Measurements from ENCODE around the gene ESYT2. TPM values are rescaled to one million over a fixed set of nuclear protein-coding genes. Genes with fewer than 3 reads are reported as not detected.

Gene ESYT2
- polyA plus RNA-seq, 1 donor (not counting 4 experiments of a cell fraction or from before 2014, with no cell fraction given), result 45.9 TPM

GRCh38 chr7:158731761-158732160 is 97.5 kb downstream of the ESYT2 start:
- FAIRE-seq, result no peak

GRCh38 chr7:158730383-158731346 is 98.6 kb downstream of the ESYT2 start:
- DNase-seq (ENCODE audit: low read depth, low spot score) (no peak), FAIRE-seq (no peak)
- no peaks in the 10 kb centered on the region for H3K9me3 ChIP-seq (ENCODE audit: control insufficient read depth, low read depth, low read length)
- peaks cover 14 to 19% of the 10 kb centered on the region in 2 experiments for H3K36me3 ChIP-seq (ENCODE audit: control insufficient read depth in 2 of 2, extremely low read depth in 1 of 2, insufficient read depth in 2 of 2, low read length in 2 of 2)
- no peaks in the 10 kb centered on the region for H3K27me3 ChIP-seq (ENCODE audit: control insufficient read depth, extremely low read depth, insufficient read depth, low read length)
- no peak overlapping the region for H3K4me3 ChIP-seq (ENCODE audit: control insufficient read depth in 2 of 3, extremely low read depth in 1 of 3, insufficient read depth in 2 of 3, low read depth in 1 of 3, low read length in 3 of 3)
- TF ChIP-seq CTCF (optimal IDR thresholded peaks at IDR 0.05 in 1 of 3, IDR thresholded peaks at IDR 0.05 in 1 of 3, conservative IDR thresholded peaks at IDR 0.05 in 1 of 3; ENCODE audit: extremely low read depth in 1 of 3, insufficient read depth in 2 of 3, low read length in 3 of 3) (no peak), EZH2 (IDR thresholded peaks at IDR 0.05; ENCODE audit: low read length) (no peak)
- H2AFZ ChIP-seq (ENCODE audit: control insufficient read depth, low read length), result no peak overlapping the region
- H4K20me1 ChIP-seq (ENCODE audit: control insufficient read depth, extremely low read depth, insufficient read depth, low read length), result no peaks in the 10 kb centered on the region
- no peak overlapping the region for H3K9ac ChIP-seq (ENCODE audit: control insufficient read depth, extremely low read depth, insufficient read depth, low read length)
- no peak overlapping the region for H3K27ac ChIP-seq (ENCODE audit: control insufficient read depth, insufficient read depth, low read length)
- H3K9me1 ChIP-seq (ENCODE audit: control insufficient read depth, extremely low read depth, insufficient read depth, low read length), result no peaks in the 10 kb centered on the region
- H3K4me1 ChIP-seq (ENCODE audit: control insufficient read depth, extremely low read depth, insufficient read depth, low read length), result no peaks in the 10 kb centered on the region
- no peaks in the 10 kb centered on the region for H3K79me2 ChIP-seq (ENCODE audit: control insufficient read depth, insufficient read depth, low read length)
- no peak overlapping the region for H3K4me2 ChIP-seq (ENCODE audit: control insufficient read depth, extremely low read depth, insufficient read depth, low read depth, low read length)
- dilution Hi-C loops (cut with MboI; ENCODE audit: extremely low pct_ligation_motif_present, low sequenced_read_pairs), result no loop called here

More at GRCh38 chr7:158731761-158732160, 97.5 kb downstream of the ESYT2 start:
- Histone ChIP-seq H4K20me1 (ENCODE audit: control insufficient read depth, extremely low read depth, insufficient read depth, low read length) (no peaks in the 10 kb centered on the region), H3K4me3 (ENCODE audit: control insufficient read depth in 2 of 3, extremely low read depth in 1 of 3, insufficient read depth in 2 of 3, low read depth in 1 of 3, low read length in 3 of 3) (no peak overlapping the region), H3K9me3 (ENCODE audit: control insufficient read depth, low read depth, low read length) (no peaks in the 10 kb centered on the region), H2AFZ (ENCODE audit: control insufficient read depth, low read length) (no peak overlapping the region), H3K4me1 (ENCODE audit: control insufficient read depth, extremely low read depth, insufficient read depth, low read length) (no peaks in the 10 kb centered on the region), H3K27ac (ENCODE audit: control insufficient read depth, insufficient read depth, low read length) (no peak overlapping the region), H3K36me3 (ENCODE audit: control insufficient read depth in 2 of 2, extremely low read depth in 1 of 2, insufficient read depth in 2 of 2, low read length in 2 of 2) (peaks cover 17 to 19% of the 10 kb centered on the region in 2 experiments), H3K9me1 (ENCODE audit: control insufficient read depth, extremely low read depth, insufficient read depth, low read length) (no peaks in the 10 kb centered on the region), H3K4me2 (ENCODE audit: control insufficient read depth, extremely low read depth, insufficient read depth, low read depth, low read length) (no peak overlapping the region), H3K27me3 (ENCODE audit: control insufficient read depth, extremely low read depth, insufficient read depth, low read length) (no peaks in the 10 kb centered on the region), H3K79me2 (ENCODE audit: control insufficient read depth, insufficient read depth, low read length) (no peaks in the 10 kb centered on the region), H3K9ac (ENCODE audit: control insufficient read depth, extremely low read depth, insufficient read depth, low read length) (no peak overlapping the region)
- DNase-seq (ENCODE audit: low read depth, low spot score), result no peak
- TF ChIP-seq EZH2 (IDR thresholded peaks at IDR 0.05; ENCODE audit: low read length) (no peak), CTCF (optimal IDR thresholded peaks at IDR 0.05 in 1 of 3, IDR thresholded peaks at IDR 0.05 in 1 of 3, conservative IDR thresholded peaks at IDR 0.05 in 1 of 3; ENCODE audit: extremely low read depth in 1 of 3, insufficient read depth in 2 of 3, low read length in 3 of 3) (no peak)
- dilution Hi-C loops (cut with MboI; ENCODE audit: extremely low pct_ligation_motif_present, low sequenced_read_pairs), result no loop called here
